ENCODE results near the gene SMAD7.
A peak's percentile ranks its signal among the peaks of the same experiment; 100 is the strongest.

Gene SMAD7

DNA sequence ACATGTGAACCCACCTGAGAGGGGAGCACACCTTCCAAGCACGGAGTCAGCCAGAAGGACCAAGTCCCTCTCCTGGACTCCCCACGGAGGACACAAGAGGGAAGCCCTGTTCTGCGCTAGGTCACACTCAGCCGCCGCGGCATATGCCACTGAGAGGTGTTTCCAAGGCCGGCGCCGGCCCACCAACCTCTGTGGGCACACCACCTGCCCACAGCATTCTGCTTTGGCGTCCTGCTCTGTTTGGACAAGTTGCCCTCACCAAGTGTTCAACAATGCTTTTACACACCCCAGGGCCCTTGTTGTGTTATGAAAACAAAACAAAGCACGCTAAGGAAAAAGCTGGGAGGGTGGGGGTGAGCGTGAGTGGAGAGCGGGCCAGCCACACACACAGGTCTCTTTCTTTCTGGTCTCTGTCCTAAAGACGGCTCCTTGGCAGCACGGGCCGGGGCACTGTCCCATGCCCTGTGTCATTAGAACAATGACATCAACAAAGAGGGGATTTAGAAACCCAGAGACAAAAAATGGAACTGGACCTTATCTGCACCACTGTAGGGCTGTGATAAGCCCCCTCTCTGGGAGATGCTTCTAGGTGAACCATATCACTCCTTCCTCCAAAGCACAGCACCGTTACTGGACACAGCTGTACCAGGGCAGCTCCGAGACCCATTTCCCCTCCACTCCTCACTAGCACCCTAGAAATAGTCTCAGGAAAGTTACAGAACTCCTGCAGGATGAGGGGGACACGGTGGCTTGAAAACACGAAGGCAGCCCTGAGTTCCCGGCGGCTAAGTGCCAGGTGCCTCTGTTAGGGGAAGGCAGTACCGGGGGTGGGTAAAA, 17.0 kb downstream of the SMAD7 start:
- TF ChIP-seq, protein P1, sequence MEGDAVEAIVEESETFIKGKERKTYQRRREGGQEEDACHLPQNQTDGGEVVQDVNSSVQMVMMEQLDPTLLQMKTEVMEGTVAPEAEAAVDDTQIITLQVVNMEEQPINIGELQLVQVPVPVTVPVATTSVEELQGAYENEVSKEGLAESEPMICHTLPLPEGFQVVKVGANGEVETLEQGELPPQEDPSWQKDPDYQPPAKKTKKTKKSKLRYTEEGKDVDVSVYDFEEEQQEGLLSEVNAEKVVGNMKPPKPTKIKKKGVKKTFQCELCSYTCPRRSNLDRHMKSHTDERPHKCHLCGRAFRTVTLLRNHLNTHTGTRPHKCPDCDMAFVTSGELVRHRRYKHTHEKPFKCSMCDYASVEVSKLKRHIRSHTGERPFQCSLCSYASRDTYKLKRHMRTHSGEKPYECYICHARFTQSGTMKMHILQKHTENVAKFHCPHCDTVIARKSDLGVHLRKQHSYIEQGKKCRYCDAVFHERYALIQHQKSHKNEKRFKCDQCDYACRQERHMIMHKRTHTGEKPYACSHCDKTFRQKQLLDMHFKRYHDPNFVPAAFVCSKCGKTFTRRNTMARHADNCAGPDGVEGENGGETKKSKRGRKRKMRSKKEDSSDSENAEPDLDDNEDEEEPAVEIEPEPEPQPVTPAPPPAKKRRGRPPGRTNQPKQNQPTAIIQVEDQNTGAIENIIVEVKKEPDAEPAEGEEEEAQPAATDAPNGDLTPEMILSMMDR (IDR thresholded peaks at IDR 0.05) = no peak
- H3K4me3 ChIP-seq = peak overlapping the region; percentile 50
- peak; percentile 73 for DNase-seq (ENCODE audit: low spot score)
- H3K27ac ChIP-seq = peak overlapping the region; percentile 69 to 91

DNA sequence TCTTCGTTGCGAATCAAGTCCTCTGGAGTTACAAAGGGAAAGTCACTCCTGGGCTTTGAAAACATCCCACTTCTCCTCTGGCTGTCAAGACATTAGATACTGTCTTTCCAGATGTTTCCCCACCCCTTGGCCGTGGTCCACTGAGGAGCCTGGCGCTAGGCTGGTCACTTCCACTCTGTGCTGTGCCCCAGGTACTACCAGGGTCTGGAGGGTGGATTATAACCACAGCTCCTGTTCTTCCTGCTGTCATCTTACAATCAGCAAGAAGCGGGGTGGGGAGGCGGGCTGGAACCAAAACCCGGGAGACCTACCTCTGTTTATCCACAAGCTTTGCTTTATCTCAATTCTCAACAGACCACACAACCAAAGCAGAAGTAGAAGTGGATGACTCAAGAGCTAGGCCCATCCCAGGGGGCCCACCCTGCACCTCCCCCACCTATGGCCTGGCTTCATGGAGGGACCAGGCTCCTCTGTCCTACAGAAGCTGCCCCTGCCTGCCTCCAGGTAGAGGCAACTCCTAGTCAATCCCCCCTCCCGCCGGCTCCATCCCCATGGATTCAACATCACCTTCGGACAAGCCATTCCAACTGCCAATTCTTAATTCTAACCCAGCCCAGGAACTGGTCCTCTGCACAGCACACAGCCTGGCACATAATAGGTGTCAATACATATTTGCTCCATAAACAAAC, 17.8 kb downstream of the SMAD7 start:
- H3K4me3 ChIP-seq = peak overlapping the region; percentile 50
- H3K27ac ChIP-seq = peak overlapping the region; percentile 69 to 91
- peak; percentile 77 for DNase-seq (ENCODE audit: low spot score)
- TF ChIP-seq, protein P1 (IDR thresholded peaks at IDR 0.05) = no peak

DNA sequence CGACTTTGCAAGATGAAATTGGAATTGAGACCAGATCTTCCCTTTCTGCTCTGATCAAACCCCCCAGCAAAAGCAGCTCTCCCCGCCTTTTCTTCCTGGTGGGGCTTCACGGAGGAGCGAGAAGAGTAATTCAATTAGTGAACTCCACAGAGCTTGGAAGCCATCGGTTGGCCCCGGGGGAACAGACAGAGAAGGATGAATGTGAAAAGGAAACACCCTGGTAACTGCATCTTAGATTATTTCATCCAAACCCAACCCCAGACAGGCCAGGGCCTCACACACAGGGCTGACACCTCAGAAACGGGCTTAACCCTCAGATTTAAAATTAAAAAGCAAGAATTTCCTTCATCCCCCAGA, 18.3 kb downstream of the SMAD7 start:
- H3K4me3 ChIP-seq = peak overlapping the region; percentile 50
- TF ChIP-seq, protein P1 (IDR thresholded peaks at IDR 0.05) = no peak
- peak overlapping the region; percentile 69 to 91 for H3K27ac ChIP-seq
- DNase-seq (ENCODE audit: low spot score) = no peak

DNA sequence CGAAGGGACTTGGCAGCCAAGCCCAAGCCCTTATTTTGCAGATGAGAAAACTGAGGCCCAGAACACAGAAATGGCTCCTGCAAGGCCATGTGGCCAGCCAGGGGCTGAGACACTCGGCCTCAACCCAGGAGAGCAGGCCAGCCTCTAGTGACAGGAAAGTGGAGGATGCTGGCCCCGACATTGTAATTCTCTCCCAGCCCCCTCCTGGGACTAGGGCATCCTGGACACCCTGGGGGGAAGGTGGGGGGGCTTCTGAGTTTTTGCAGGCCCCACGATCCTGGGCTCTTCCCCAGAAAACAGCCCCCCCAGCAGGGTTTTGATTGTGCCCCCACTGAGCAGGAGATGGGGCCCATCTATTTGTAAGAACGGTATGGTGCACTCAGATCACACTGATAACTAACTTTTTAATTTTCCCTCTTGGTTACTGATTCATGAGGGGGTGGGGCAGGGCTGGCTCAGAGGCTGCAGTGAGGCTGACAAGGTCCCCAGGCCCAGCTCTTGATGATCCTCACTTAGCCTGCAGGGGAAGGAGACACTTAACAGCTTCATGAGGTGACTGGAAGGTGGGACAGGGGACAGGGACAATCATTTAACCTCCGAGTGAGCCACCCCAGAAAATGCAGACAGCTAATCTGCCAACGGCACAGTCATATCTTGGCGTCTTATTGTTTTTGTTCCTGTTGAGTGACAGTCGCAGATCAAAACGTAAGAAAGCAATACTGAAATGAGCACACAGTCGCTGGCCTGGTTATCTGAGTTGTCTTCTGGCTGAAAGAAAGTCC, 18.9 kb downstream of the SMAD7 start:
- DNase-seq (ENCODE audit: low spot score) = no peak
- TF ChIP-seq, protein P1 (IDR thresholded peaks at IDR 0.05) = no peak
- Histone ChIP-seq H3K4me3 (peak overlapping the region; percentile 50), H3K27ac (peak overlapping the region; percentile 69 to 91)

DNA sequence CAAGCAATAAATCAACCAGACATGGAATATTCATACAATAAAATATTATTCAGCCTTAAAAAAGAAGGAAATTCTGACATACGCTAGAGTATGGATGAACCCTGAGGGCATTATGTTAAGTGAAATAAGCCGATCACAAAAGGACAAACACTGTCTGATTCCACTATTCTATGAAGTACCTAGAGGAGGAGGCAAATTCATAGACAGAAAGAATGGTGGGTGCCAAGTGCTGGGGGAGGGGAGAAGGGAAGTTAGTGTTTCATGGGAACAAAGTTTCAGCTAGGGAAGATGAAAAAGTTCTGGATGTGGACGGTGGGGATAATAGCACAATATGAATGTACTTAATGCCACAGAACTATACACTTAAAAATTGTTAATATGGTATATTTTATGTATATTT, 19.8 kb downstream of the SMAD7 start:
- DNase-seq (ENCODE audit: low spot score) = no peak
- peak overlapping the region; percentile 69 to 91 for H3K27ac ChIP-seq
- peak overlapping the region; percentile 57 for H3K4me3 ChIP-seq
- TF ChIP-seq, protein P1 (IDR thresholded peaks at IDR 0.05) = no peak

DNA sequence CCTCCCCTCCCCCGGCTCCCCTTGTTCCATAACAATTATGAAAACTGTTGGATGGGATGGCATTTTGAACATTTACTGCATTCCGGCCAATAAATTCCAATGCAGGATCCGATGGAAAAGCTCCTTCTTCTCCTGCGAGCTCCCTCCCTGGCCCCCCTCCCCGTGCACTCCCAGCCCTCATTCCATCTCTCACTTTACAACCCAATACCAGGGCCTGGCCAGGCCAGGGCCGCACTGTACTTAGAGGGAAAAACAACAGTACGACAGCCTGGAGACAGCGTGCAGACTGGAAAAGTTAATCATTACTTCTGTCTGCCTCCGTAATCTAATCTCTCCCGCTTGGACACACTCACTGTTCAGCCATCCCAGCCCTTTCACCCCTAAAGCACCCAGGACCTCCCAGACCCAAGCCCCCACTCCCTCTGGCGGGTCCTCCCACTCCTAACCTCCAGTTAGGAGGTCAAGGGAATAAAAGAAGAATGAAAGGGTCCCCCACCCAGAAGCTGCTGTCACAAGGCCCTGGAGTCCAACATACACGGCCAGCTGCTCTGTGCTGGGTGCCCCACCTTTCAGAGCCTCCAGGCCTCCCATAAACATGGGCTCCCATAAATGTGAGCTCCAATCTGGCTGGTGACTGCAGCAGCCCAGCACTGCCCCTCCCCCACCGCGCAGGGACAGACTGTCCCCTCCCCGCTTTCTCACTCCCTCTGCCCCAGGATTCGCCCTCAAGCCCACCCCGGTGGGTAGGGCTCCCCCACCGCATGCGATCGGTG, 20.6 kb downstream of the SMAD7 start:
- TF ChIP-seq, protein P1 (IDR thresholded peaks at IDR 0.05) = no peak
- H3K4me3 ChIP-seq = peak overlapping the region; percentile 57

More for the DNA sequence above, 20.6 kb downstream of the SMAD7 start:
- DNase-seq (ENCODE audit: low spot score) = peak; percentile 87
- peak overlapping the region; percentile 69 to 91 for H3K27ac ChIP-seq
